Lower leg skin (tissue), 3 donors: ENCODE measurements around the gene PTGR2.

Source experiments
- CTCF ChIP-seq, 3 donors: fragments of 450-650 bp; IDR thresholded peaks; one replicate each; pipeline ENCODE4 v1.5.1; 2016; ENCODE audit warnings: antibody characterized with exemption in 3 of 3, mild to moderate bottlenecking in 3 of 3, moderate library complexity in 2 of 3
- POLR2A ChIP-seq, 2 donors: fragments of 450-650 bp; IDR thresholded peaks; one replicate each; pipeline ENCODE4 v1.6.1; 2016 to 2017; ENCODE audit warnings: antibody characterized with exemption in 2 of 2, mild to moderate bottlenecking in 1 of 2, moderate library complexity in 1 of 2

- TF ChIP-seq CTCF (IDR thresholded peaks at IDR 0.05) (no peak), POLR2A (IDR thresholded peaks at IDR 0.05) (no peak)
These were observed 31.0 kb upstream of the PTGR2 start for GRCh38 chr14:73820631-73821030.
